IMR-90 (cell line): ENCODE data around the gene ARHGAP15. TPM values are rescaled to one million over a fixed set of nuclear protein-coding genes. Genes with fewer than 3 reads are reported as not detected.

Experiments used
- ATAC-seq: fragments of 200-7000 bp; cut with Tn5 transposase; 2 replicates; pipeline ENCODE4 v1.9.1; 2020; ENCODE audit warnings: low read depth, mild to moderate bottlenecking, moderate library complexity
- BruUV-seq: library from RNA; stranded (reverse); fragments of 400-500 nt; replicated peaks from 2 replicates; lab custom pipeline; 2021; lab: Mats Ljungman, UMichigan
- CTCF ChIA-PET: fragments of 300-600 bp; formaldehyde crosslinking; extraction: SDS; loops from one replicate; lab custom pipeline; 2021; ENCODE audit warnings: antibody characterized with exemption; lab: Yijun Ruan, JAX
- POLR2A ChIA-PET: fragments of 300-600 bp; sonication (Branson Sonifier 250); formaldehyde crosslinking; loops from one replicate; lab custom pipeline; 2022; ENCODE audit warnings: antibody characterized with exemption; ENCODE audit not compliant: unreplicated experiment; lab: Charles Lee
- DNase-seq: peaks from one replicate; pipeline ENCODE4 v3.0.0; 2013
- H2AFZ ChIP-seq: replicated peaks from 2 replicates; pipeline ENCODE3; 2013; ENCODE audit warnings: low read length, mild to moderate bottlenecking; ENCODE audit not compliant: poor library complexity
- H2AK5ac ChIP-seq: 2 replicates; pipeline ENCODE4 v1.6.1; 2013; ENCODE audit warnings: low read depth, low read length, inconsistent platforms
- H2AK9ac ChIP-seq: replicated peaks from 2 replicates; pipeline ENCODE3; 2013; ENCODE audit warnings: mild to moderate bottlenecking, low read depth, low read length, moderate library complexity; ENCODE audit not compliant: poor library complexity
- H2BK120ac ChIP-seq: 2 replicates; pipeline ENCODE4 v1.6.1; 2013; ENCODE audit warnings: low read depth, low read length, inconsistent platforms
- H2BK15ac ChIP-seq: 3 replicates; pipeline ENCODE4 v1.6.1; 2013; ENCODE audit warnings: low read depth, low read length, inconsistent platforms
- H2BK20ac ChIP-seq: 2 replicates; pipeline ENCODE4 v1.6.1; 2013; ENCODE audit warnings: low read depth, mild to moderate bottlenecking, inconsistent platforms, low read length, moderate library complexity
- H2BK5ac ChIP-seq: 2 replicates; pipeline ENCODE4 v1.6.1; 2013; ENCODE audit warnings: mild to moderate bottlenecking, low read depth, low read length, inconsistent platforms; ENCODE audit not compliant: poor library complexity, severe bottlenecking
- H3K14ac ChIP-seq: replicated peaks from 2 replicates; pipeline ENCODE4 v1.6.1; 2013; ENCODE audit warnings: low read depth, low read length, inconsistent platforms
- H3K18ac ChIP-seq: 2 replicates; pipeline ENCODE4 v1.6.1; 2013; ENCODE audit warnings: low read depth, low read length, control low read depth
- H3K23ac ChIP-seq: 2 replicates; pipeline ENCODE4 v1.6.1; 2013; ENCODE audit warnings: low read depth, low read length, inconsistent platforms
- H3K27ac ChIP-seq: 2 replicates; pipeline ENCODE4 v1.5.1; 2013; ENCODE audit warnings: mild to moderate bottlenecking, control low read depth, low read length; ENCODE audit not compliant: insufficient read depth
- H3K27me3 ChIP-seq: 2 replicates; pipeline ENCODE4 v1.6.1; 2013; ENCODE audit warnings: low read length; ENCODE audit not compliant: control insufficient read depth, insufficient read depth
- H3K36me3 ChIP-seq: 2 replicates; pipeline ENCODE4 v1.6.1; 2013; ENCODE audit warnings: low read length, mixed read lengths; ENCODE audit not compliant: control insufficient read depth, insufficient read depth
- H3K4ac ChIP-seq: 2 replicates; pipeline ENCODE4 v1.6.1; 2013; ENCODE audit warnings: low read depth, low read length, inconsistent platforms
- H3K4me1 ChIP-seq: 2 replicates; pipeline ENCODE4 v1.6.1; 2013; ENCODE audit warnings: low read length, mixed read lengths; ENCODE audit not compliant: control insufficient read depth, insufficient read depth
- H3K4me2 ChIP-seq: 2 replicates; pipeline ENCODE4 v1.6.1; 2013; ENCODE audit warnings: low read depth, mild to moderate bottlenecking, control low read depth, low read length, moderate library complexity
- H3K4me3 ChIP-seq: 2 replicates; pipeline ENCODE4 v1.5.1; 2013; ENCODE audit warnings: low read depth, mild to moderate bottlenecking, control low read depth, low read length, moderate library complexity; ENCODE audit not compliant: insufficient read depth
- H3K56ac ChIP-seq: 2 replicates; pipeline ENCODE4 v1.6.1; 2013; ENCODE audit warnings: low read length, inconsistent platforms; ENCODE audit not compliant: insufficient read depth; ENCODE audit errors: extremely low read depth
- H3K79me1 ChIP-seq, 2 experiments: 2 replicates each; pipeline ENCODE4 v1.6.1; 2013; ENCODE audit warnings: low read length in 2 of 2, inconsistent platforms in 1 of 2, low read depth in 1 of 2
- H3K9ac ChIP-seq: 2 replicates; pipeline ENCODE4 v1.6.1; 2013; ENCODE audit warnings: low read depth, low read length, control low read depth
- H3K9me1 ChIP-seq: 2 replicates; pipeline ENCODE4 v1.6.1; 2013; ENCODE audit warnings: low read length, inconsistent platforms; ENCODE audit not compliant: insufficient read depth
- H3K9me3 ChIP-seq: 2 replicates; pipeline ENCODE4 v1.6.1; 2013; ENCODE audit warnings: low read length; ENCODE audit not compliant: control insufficient read depth, insufficient read depth
- H4K20me1 ChIP-seq: 2 replicates; pipeline ENCODE4 v1.6.1; 2013; ENCODE audit warnings: low read length, inconsistent platforms; ENCODE audit not compliant: insufficient read depth
- H4K5ac ChIP-seq: 2 replicates; pipeline ENCODE4 v1.6.1; 2013; ENCODE audit warnings: mild to moderate bottlenecking, low read depth, low read length, control low read depth
- H4K8ac ChIP-seq, 2 experiments: 2 replicates each; pipeline ENCODE4 v1.6.1; 2013; ENCODE audit warnings: low read depth in 2 of 2, low read length in 2 of 2, control low read depth in 1 of 2, inconsistent platforms in 1 of 2
- H4K91ac ChIP-seq: 2 replicates; pipeline ENCODE4 v1.6.1; 2013; ENCODE audit warnings: low read depth, low read length, inconsistent platforms; ENCODE audit not compliant: insufficient read depth
- BHLHE40 ChIP-seq: fragments of 150-350 bp; IDR thresholded peaks from 2 replicates; pipeline ENCODE4 v1.6.1; 2016; ENCODE audit warnings: mild to moderate bottlenecking, low read depth, low read length
- CEBPB ChIP-seq: IDR thresholded peaks from 2 replicates; pipeline ENCODE4 v1.6.1; 2012; ENCODE audit warnings: low read depth, low read length, improper control_type of control experiment
- CHD1 ChIP-seq: IDR thresholded peaks from 2 replicates; pipeline ENCODE4 v1.6.1; 2012; ENCODE audit warnings: low read depth, low read length, improper control_type of control experiment
- CTCF ChIP-seq: conservative IDR thresholded peaks from 2 replicates; pipeline ENCODE4 v1.5.1; 2012; ENCODE audit warnings: mild to moderate bottlenecking, low read depth, low read length, improper control_type of control experiment
- ELK1 ChIP-seq: fragments of 150-350 bp; IDR thresholded peaks from 2 replicates; pipeline ENCODE4 v1.6.1; 2016; ENCODE audit warnings: low read depth, mild to moderate bottlenecking, low read length, moderate library complexity, borderline replicate concordance
- FOS ChIP-seq: fragments of 150-350 bp; IDR thresholded peaks from 2 replicates; pipeline ENCODE4 v1.6.1; 2016; ENCODE audit warnings: low read depth, low read length
- MAFK ChIP-seq: IDR thresholded peaks from 2 replicates; pipeline ENCODE4 v1.6.1; 2012; ENCODE audit warnings: low read depth, low read length, improper control_type of control experiment
- MAZ ChIP-seq: IDR thresholded peaks from 2 replicates; pipeline ENCODE4 v1.6.1; 2012; ENCODE audit warnings: low read depth, mild to moderate bottlenecking, low read length, improper control_type of control experiment, moderate library complexity, borderline replicate concordance
- NFE2L2 ChIP-seq: fragments of 150-350 bp; IDR thresholded peaks from 2 replicates; pipeline ENCODE4 v1.6.1; 2016; ENCODE audit warnings: low read depth, mild to moderate bottlenecking, low read length
- POLR2A ChIP-seq: IDR thresholded peaks from 2 replicates; pipeline ENCODE4 v1.6.1; 2012; ENCODE audit warnings: mild to moderate bottlenecking, low read depth, low read length
- RAD21 ChIP-seq: IDR thresholded peaks from 2 replicates; pipeline ENCODE4 v1.6.1; 2012; ENCODE audit warnings: low read length, improper control_type of control experiment
- RCOR1 ChIP-seq: IDR thresholded peaks from 2 replicates; pipeline ENCODE4 v1.6.1; 2012; ENCODE audit warnings: mild to moderate bottlenecking, low read length, improper control_type of control experiment; ENCODE audit not compliant: insufficient replicate concordance
- SMC3 ChIP-seq: fragments of 150-350 bp; IDR thresholded peaks from 2 replicates; pipeline ENCODE4 v1.6.1; 2016; ENCODE audit warnings: low read depth, mild to moderate bottlenecking, antibody characterized with exemption, low read length, moderate library complexity
- USF2 ChIP-seq: fragments of 150-350 bp; IDR thresholded peaks from 2 replicates; pipeline ENCODE4 v1.6.1; 2017; ENCODE audit warnings: mild to moderate bottlenecking, antibody characterized with exemption, low read length, low read depth
- WGBS, 2 experiments: methylation state at CpG; one replicate each; pipeline versions ENCODE4 v1.1.5 to v1.1.7; 2013; ENCODE audit warnings: missing lambda C conversion rate in 2 of 2; ENCODE audit not compliant: insufficient read length in 1 of 2; ENCODE audit errors: extremely low coverage in 2 of 2; 5-methylcytosine and 5-hydroxymethylcytosine counted together
- dilution Hi-C: fragments of 300-500 bp; cut with HindIII; formaldehyde crosslinking; loops from one replicate; pipeline ENCODE4 v1.14.3; 2018; ENCODE audit warnings: low sequenced_read_pairs; ENCODE audit not compliant: unreplicated experiment
- in situ Hi-C: fragments of 300-500 bp; cut with MboI; formaldehyde crosslinking; loops from 3 replicates; pipeline ENCODE4 v1.14.3; 2019; ENCODE audit warnings: low sequenced_read_pairs, inconsistent platforms, mixed read lengths
- intact Hi-C: fragments of 100-400 bp; cut with micrococcal nuclease; formaldehyde crosslinking; loops from 2 replicates; pipeline ENCODE4 v1.10.0; 2022
- polyA plus RNA-seq, 3 experiments: library from polyadenylated mRNA; depleted of rRNA; stranded (reverse); fragments of >200 nt; gene quantifications; 2 replicates each; pipeline ENCODE4 v1.2.3, GENCODE V29; 2012; ENCODE audit warnings: low replicate concordance in 1 of 3
- total RNA-seq: library from RNA; depleted of rRNA; stranded (reverse); fragments of >200 nt; gene quantifications from 2 replicates; pipeline ENCODE4 v1.2.3, GENCODE V29; 2012

ARHGAP15 gene
- total and polyA plus RNA-seq, 2 of the 4 experiments (the other 2 are of a cell fraction): not detected

- intact Hi-C loops: no loop called here
- ChIA-PET CTCF (no interaction called here), POLR2A (no interaction called here)
- Histone ChIP-seq H2BK5ac (no peak overlapping the region), H2AK5ac (no peak overlapping the region), H3K4me2 (no peak overlapping the region), H2BK20ac (no peak overlapping the region), H3K9ac (no peak overlapping the region), H2AFZ (no peak overlapping the region), H3K27ac (no peak overlapping the region), H3K9me3 (no peaks in the 10 kb centered on the region), H2AK9ac (no peak overlapping the region), H2BK120ac (no peak overlapping the region), H4K20me1 (no peaks in the 10 kb centered on the region), H4K8ac (no peak overlapping the region), H2BK15ac (no peak overlapping the region), H3K18ac (no peak overlapping the region), H3K23ac (no peak overlapping the region), H3K4me1 (no peaks in the 10 kb centered on the region), H3K36me3 (no peaks in the 10 kb centered on the region), H4K91ac (no peak overlapping the region), H3K56ac (no peak overlapping the region), H3K79me1 (no peaks in the 10 kb centered on the region), H3K4ac (no peak overlapping the region), H3K4me3 (no peak overlapping the region), H3K9me1 (no peaks in the 10 kb centered on the region), H3K27me3 (no peaks in the 10 kb centered on the region), H3K14ac (no peak overlapping the region), H4K5ac (no peak overlapping the region)
- TF ChIP-seq ELK1 (no peak), MAFK (no peak), MAZ (no peak), CEBPB (no peak), USF2 (no peak), CTCF (no peak), FOS (no peak), RCOR1 (no peak), RAD21 (no peak), BHLHE40 (no peak), POLR2A (no peak), CHD1 (no peak), SMC3 (no peak), NFE2L2 (no peak)
- in situ Hi-C loops: no loop called here
- WGBS, 2 experiments: no CpG with 5 or more reads among the region's 3 CpGs
- DNase-seq: no peak
- ATAC-seq: no peak
- dilution Hi-C loops: no loop called here
- no TSS peak for BruUV-seq
Measured at GRCh38 chr2:143499061-143499460, 369.8 kb downstream of the ARHGAP15 start.
